GM10266 (cell line): ENCODE results near the gene GHSR.

Experiments
- DNase-seq: peaks from one replicate; pipeline ENCODE4 v3.0.0; 2012; ENCODE audit errors: extremely low spot score
- CTCF ChIP-seq: IDR thresholded peaks from 2 replicates; pipeline ENCODE4 v1.5.1; 2012; ENCODE audit warnings: mild to moderate bottlenecking, low read depth; ENCODE audit not compliant: control insufficient read depth, insufficient read depth; ENCODE audit errors: missing control alignments

GHSR gene

GRCh38 chr3:172447611-172448579 is at the start of gene GHSR:
TSS of gene GHSR (minus strand) at chr3:172448456. CDS start at chr3:172448413, 43 bp downstream.
- DNase-seq = no peak
- no peak for TF ChIP-seq CTCF

GRCh38 chr3:172490198-172490669 is 42.0 kb upstream of the GHSR start:
- DNase-seq = peak; percentile 67
- TF ChIP-seq CTCF = peak; percentile 83

GRCh38 chr3:172478116-172478515 is 29.9 kb upstream of the GHSR start:
- no peak for TF ChIP-seq CTCF
- no peak for DNase-seq

GRCh38 chr3:172476347-172476746 is 28.1 kb upstream of the GHSR start:
- TF ChIP-seq CTCF = no peak
- DNase-seq = no peak

GRCh38 chr3:172475703-172476102 is 27.4 kb upstream of the GHSR start:
- no peak for DNase-seq

GRCh38 chr3:172471903-172472302 is 23.6 kb upstream of the GHSR start:
- DNase-seq = no peak
- TF ChIP-seq CTCF = no peak

More at GRCh38 chr3:172475703-172476102, 27.4 kb upstream of the GHSR start:
- TF ChIP-seq CTCF = no peak

GRCh38 chr3:172470588-172470987 is 22.3 kb upstream of the GHSR start:
- DNase-seq = no peak
- no peak for TF ChIP-seq CTCF
